ENCODE measurements around the gene GPR153. TPM values are rescaled to one million over a fixed set of nuclear protein-coding genes. Genes with fewer than 3 reads are reported as not detected.

GPR153 gene
- polyA plus RNA-seq, 2 donors = 2.7 to 3.9 TPM

- Histone ChIP-seq H3K4me3 (ENCODE audit: low read depth in 1 of 2, low read length in 2 of 2) (no peak overlapping the region), H3K27me3 (ENCODE audit: control insufficient read depth in 1 of 2, insufficient read depth in 2 of 2, low read length in 2 of 2) (no peaks in the 10 kb centered on the region)
- WGBS, 2 donors = 87 to 91% methylated on average over 13 to 17 of the region's 17 CpGs
These were observed 51.0 kb downstream of the GPR153 start for GRCh38 chr1:6209661-6210580.

GRCh38 chr1:6208723-6209660, 51.9 kb downstream of the GPR153 start:
- no peaks in the 10 kb centered on the region for H3K27me3 ChIP-seq (ENCODE audit: control insufficient read depth in 1 of 2, insufficient read depth in 2 of 2, low read length in 2 of 2)
- peak overlapping the region; percentile 12 to 28 for H3K4me3 ChIP-seq (ENCODE audit: low read depth in 1 of 2, low read length in 2 of 2)
- peaks cover 0 to 21% of the 10 kb centered on the region in 2 donors for H3K4me1 ChIP-seq (ENCODE audit: control insufficient read depth in 2 of 2, insufficient read depth in 2 of 2, low read length in 1 of 2)

More at GRCh38 chr1:6209661-6210580, 51.0 kb downstream of the GPR153 start:
- Histone ChIP-seq H3K36me3 (ENCODE audit: control insufficient read depth in 2 of 2, insufficient read depth in 2 of 2, low read length in 1 of 2) (peaks cover 5 to 28% of the 10 kb centered on the region in 2 donors), H3K4me1 (ENCODE audit: control insufficient read depth in 2 of 2, insufficient read depth in 2 of 2, low read length in 1 of 2) (peaks cover 0 to 18% of the 10 kb centered on the region in 2 donors), H3K27ac (ENCODE audit: low read depth in 2 of 2, low read length in 1 of 2) (no peak overlapping the region), H3K9me3 (ENCODE audit: control insufficient read depth in 2 of 2, insufficient read depth in 1 of 2, low read depth in 1 of 2, low read length in 1 of 2) (no peaks in the 10 kb centered on the region)

GRCh38 chr1:6207921-6208320, 53.0 kb downstream of the GPR153 start:
- no peak overlapping the region for H3K27ac ChIP-seq (ENCODE audit: low read depth in 2 of 2, low read length in 1 of 2)
- 92 to 93% methylated on average over 10 of the region's 10 CpGs for WGBS, 2 donors

More at GRCh38 chr1:6208723-6209660, 51.9 kb downstream of the GPR153 start:
- Histone ChIP-seq H3K27ac (ENCODE audit: low read depth in 2 of 2, low read length in 1 of 2) (no peak overlapping the region), H3K9me3 (ENCODE audit: control insufficient read depth in 2 of 2, insufficient read depth in 1 of 2, low read depth in 1 of 2, low read length in 1 of 2) (no peaks in the 10 kb centered on the region), H3K36me3 (ENCODE audit: control insufficient read depth in 2 of 2, insufficient read depth in 2 of 2, low read length in 1 of 2) (peaks cover 5 to 28% of the 10 kb centered on the region in 2 donors)
- WGBS, 2 donors = 23 to 32% methylated on average over 98 to 99 of the region's 99 CpGs

GRCh38 chr1:6207075-6207885, 53.6 kb downstream of the GPR153 start:
- H3K4me3 ChIP-seq (ENCODE audit: low read depth in 1 of 2, low read length in 2 of 2) = peak overlapping the region; percentile 56 to 87

More at GRCh38 chr1:6207921-6208320, 53.0 kb downstream of the GPR153 start:
- Histone ChIP-seq H3K4me1 (ENCODE audit: control insufficient read depth in 2 of 2, insufficient read depth in 2 of 2, low read length in 1 of 2) (peaks cover 0 to 21% of the 10 kb centered on the region in 2 donors), H3K9me3 (ENCODE audit: control insufficient read depth in 2 of 2, insufficient read depth in 1 of 2, low read depth in 1 of 2, low read length in 1 of 2) (no peaks in the 10 kb centered on the region), H3K27me3 (ENCODE audit: control insufficient read depth in 1 of 2, insufficient read depth in 2 of 2, low read length in 2 of 2) (no peaks in the 10 kb centered on the region), H3K36me3 (ENCODE audit: control insufficient read depth in 2 of 2, insufficient read depth in 2 of 2, low read length in 1 of 2) (peaks cover 4 to 28% of the 10 kb centered on the region in 2 donors), H3K4me3 (ENCODE audit: low read depth in 1 of 2, low read length in 2 of 2) (no peak overlapping the region)

GRCh38 chr1:6206520-6206855, 54.4 kb downstream of the GPR153 start:
- peaks cover 0 to 17% of the 10 kb centered on the region in 2 donors for H3K36me3 ChIP-seq (ENCODE audit: control insufficient read depth in 2 of 2, insufficient read depth in 2 of 2, low read length in 1 of 2)
- H3K9me3 ChIP-seq (ENCODE audit: control insufficient read depth in 2 of 2, insufficient read depth in 1 of 2, low read depth in 1 of 2, low read length in 1 of 2) = no peaks in the 10 kb centered on the region
- peaks cover 0 to 21% of the 10 kb centered on the region in 2 donors for H3K4me1 ChIP-seq (ENCODE audit: control insufficient read depth in 2 of 2, insufficient read depth in 2 of 2, low read length in 1 of 2)
- no peaks in the 10 kb centered on the region for H3K27me3 ChIP-seq (ENCODE audit: control insufficient read depth in 1 of 2, insufficient read depth in 2 of 2, low read length in 2 of 2)
- 10 to 36% methylated on average over 22 to 25 of the region's 25 CpGs for WGBS, 2 donors
- peak overlapping the region; percentile 56 to 87 for H3K4me3 ChIP-seq (ENCODE audit: low read depth in 1 of 2, low read length in 2 of 2)
- H3K27ac ChIP-seq (ENCODE audit: low read depth in 2 of 2, low read length in 1 of 2) = peak overlapping the region; percentile 80 to 94

More at GRCh38 chr1:6207075-6207885, 53.6 kb downstream of the GPR153 start:
- no peaks in the 10 kb centered on the region for H3K9me3 ChIP-seq (ENCODE audit: control insufficient read depth in 2 of 2, insufficient read depth in 1 of 2, low read depth in 1 of 2, low read length in 1 of 2)
- no peak overlapping the region for H3K27ac ChIP-seq (ENCODE audit: low read depth in 2 of 2, low read length in 1 of 2)
- peaks cover 0 to 25% of the 10 kb centered on the region in 2 donors for H3K36me3 ChIP-seq (ENCODE audit: control insufficient read depth in 2 of 2, insufficient read depth in 2 of 2, low read length in 1 of 2)
- H3K27me3 ChIP-seq (ENCODE audit: control insufficient read depth in 1 of 2, insufficient read depth in 2 of 2, low read length in 2 of 2) = no peaks in the 10 kb centered on the region
- 84 to 87% methylated on average over 19 of the region's 19 CpGs for WGBS, 2 donors
- peaks cover 0 to 21% of the 10 kb centered on the region in 2 donors for H3K4me1 ChIP-seq (ENCODE audit: control insufficient read depth in 2 of 2, insufficient read depth in 2 of 2, low read length in 1 of 2)

- Histone ChIP-seq H3K9me3 (ENCODE audit: control insufficient read depth in 2 of 2, insufficient read depth in 1 of 2, low read depth in 1 of 2, low read length in 1 of 2) (no peaks in the 10 kb centered on the region), H3K4me3 (ENCODE audit: low read depth in 1 of 2, low read length in 2 of 2) (peak within 1 kb of the TSS; percentile 56 to 87), H3K27ac (ENCODE audit: low read depth in 2 of 2, low read length in 1 of 2) (peak within 1 kb of the TSS; percentile 80 to 94), H3K27me3 (ENCODE audit: control insufficient read depth in 1 of 2, insufficient read depth in 2 of 2, low read length in 2 of 2) (no peaks in the 10 kb centered on the region), H3K36me3 (ENCODE audit: control insufficient read depth in 2 of 2, insufficient read depth in 2 of 2, low read length in 1 of 2) (peaks cover 0 to 14% of the 10 kb centered on the region in 2 donors), H3K4me1 (ENCODE audit: control insufficient read depth in 2 of 2, insufficient read depth in 2 of 2, low read length in 1 of 2) (peaks cover 0 to 21% of the 10 kb centered on the region in 2 donors)
- 0 to 1% methylated on average over 52 to 66 of the region's 66 CpGs for WGBS, 2 donors
These were observed 54.9 kb downstream of the GPR153 start, which contains the start of gene RNF207 for GRCh38 chr1:6205849-6206519. Gene RNF207, plus strand, starts transcription at chr1:6206119. Its CDS starts 417 bp downstream, at chr1:6206536.

GRCh38 chr1:6202256-6202655, 58.6 kb downstream of the GPR153 start:
- Histone ChIP-seq H3K9me3 (ENCODE audit: control insufficient read depth in 2 of 2, insufficient read depth in 1 of 2, low read depth in 1 of 2, low read length in 1 of 2) (no peaks in the 10 kb centered on the region), H3K4me3 (ENCODE audit: low read depth in 1 of 2, low read length in 2 of 2) (no peak overlapping the region), H3K27ac (ENCODE audit: low read depth in 2 of 2, low read length in 1 of 2) (no peak overlapping the region), H3K36me3 (ENCODE audit: control insufficient read depth in 2 of 2, insufficient read depth in 2 of 2, low read length in 1 of 2) (no peaks in the 10 kb centered on the region), H3K4me1 (ENCODE audit: control insufficient read depth in 2 of 2, insufficient read depth in 2 of 2, low read length in 1 of 2) (peaks cover 5 to 14% of the 10 kb centered on the region in 2 donors), H3K27me3 (ENCODE audit: control insufficient read depth in 1 of 2, insufficient read depth in 2 of 2, low read length in 2 of 2) (no peaks in the 10 kb centered on the region)
- 89 to 90% methylated on average over 7 of the region's 7 CpGs for WGBS, 2 donors

- peak overlapping the region; percentile 20 to 100 for H3K4me3 ChIP-seq (ENCODE audit: low read depth in 1 of 2, low read length in 2 of 2)
- 69 to 79% methylated on average over 10 of the region's 10 CpGs for WGBS, 2 donors
- peaks cover 5 to 7% of the 10 kb centered on the region in 2 donors for H3K4me1 ChIP-seq (ENCODE audit: control insufficient read depth in 2 of 2, insufficient read depth in 2 of 2, low read length in 1 of 2)
- H3K36me3 ChIP-seq (ENCODE audit: control insufficient read depth in 2 of 2, insufficient read depth in 2 of 2, low read length in 1 of 2) = no peaks in the 10 kb centered on the region
- peak overlapping the region; percentile 54 to 66 for H3K27ac ChIP-seq (ENCODE audit: low read depth in 2 of 2, low read length in 1 of 2)
- H3K9me3 ChIP-seq (ENCODE audit: control insufficient read depth in 2 of 2, insufficient read depth in 1 of 2, low read depth in 1 of 2, low read length in 1 of 2) = no peaks in the 10 kb centered on the region
- no peaks in the 10 kb centered on the region for H3K27me3 ChIP-seq (ENCODE audit: control insufficient read depth in 1 of 2, insufficient read depth in 2 of 2, low read length in 2 of 2)
These were observed 60.6 kb downstream of the GPR153 start for GRCh38 chr1:6200188-6200809.
